Right lobe of liver (tissue), 4 donors: ENCODE results near the gene RASAL3.

Experiments
- CTCF ChIP-seq, 4 donors: fragments of 200-600 bp in 3 of 4; fragments of 450-650 bp in 1 of 4; IDR thresholded peaks; one replicate each; pipeline versions ENCODE4 v1.5.1 to v1.8.0; 2016 to 2022; ENCODE audit warnings: antibody characterized with exemption in 4 of 4, mild to moderate bottlenecking in 2 of 4
- POLR2A ChIP-seq: fragments of 450-650 bp; IDR thresholded peaks from one replicate; pipeline ENCODE4 v1.6.1; 2017; ENCODE audit warnings: antibody characterized with exemption, mild to moderate bottlenecking
- donor health status: DM: no; HTN: no; CAD: no.
- donor health status: DM: no; HTN: no; CAD: no.
- donor health status: DM: no; HTN: yes; CAD: no.

DNA sequence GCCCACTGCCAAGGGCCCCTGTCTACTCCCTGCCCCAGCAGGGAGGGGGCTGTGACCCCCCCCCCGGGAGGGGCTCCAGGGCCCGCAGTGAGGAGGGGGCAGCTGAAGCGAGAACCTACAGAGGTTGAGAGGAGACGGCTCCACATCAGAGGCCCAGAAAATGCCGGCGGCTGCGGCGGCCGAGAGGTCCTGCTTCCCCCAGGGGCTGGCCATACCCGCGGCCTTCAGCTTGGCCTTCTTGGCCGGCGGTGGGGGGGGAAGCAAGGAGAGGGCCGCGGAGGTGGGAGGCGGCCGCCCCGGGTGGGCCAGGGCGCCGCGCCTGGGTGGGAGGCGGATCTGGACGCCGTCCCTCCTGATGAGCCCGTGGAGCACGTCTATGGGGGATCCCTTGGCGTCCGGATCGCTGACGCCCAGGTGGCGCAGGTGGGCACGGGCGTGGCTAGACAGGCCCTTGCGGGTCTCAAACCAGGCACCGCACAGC lies 36.3 kb downstream of the RASAL3 start:
- TF ChIP-seq CTCF (IDR thresholded peaks at IDR 0.05) (no peak), POLR2A (no peak)
